Subcutaneous abdominal adipose tissue (tissue), 5 donors: ENCODE data around the gene MYOD1.

Experiments
- H3K27ac ChIP-seq: one replicate; pipeline ENCODE4 v1.7.0; 2013; ENCODE audit warnings: low read depth, mild to moderate bottlenecking, inconsistent platforms, low read length, moderate library complexity
- H3K27me3 ChIP-seq, 5 donors: one replicate each; pipeline ENCODE4 v1.7.0; 2013; ENCODE audit warnings: low read length in 5 of 5, inconsistent platforms in 1 of 5; ENCODE audit not compliant: control insufficient read depth in 5 of 5, insufficient read depth in 4 of 5
- H3K36me3 ChIP-seq, 5 donors: one replicate each; pipeline ENCODE4 v1.7.0; 2013; ENCODE audit warnings: low read length in 5 of 5; ENCODE audit not compliant: control insufficient read depth in 5 of 5, insufficient read depth in 5 of 5
- H3K4me1 ChIP-seq, 5 donors: one replicate each; pipeline ENCODE4 v1.7.0; 2013; ENCODE audit warnings: low read length in 5 of 5, mild to moderate bottlenecking in 3 of 5, moderate library complexity in 1 of 5; ENCODE audit not compliant: control insufficient read depth in 5 of 5, insufficient read depth in 5 of 5
- H3K4me3 ChIP-seq, 5 donors: one replicate each; pipeline ENCODE4 v1.7.0; 2013; ENCODE audit warnings: low read length in 5 of 5, low read depth in 1 of 5
- H3K9ac ChIP-seq, 5 donors: one replicate each; pipeline ENCODE4 v1.7.0; 2013; ENCODE audit warnings: low read length in 5 of 5, mild to moderate bottlenecking in 4 of 5, moderate library complexity in 3 of 5
- H3K9me3 ChIP-seq, 5 donors: one replicate each; pipeline ENCODE4 v1.7.0; 2013; ENCODE audit warnings: low read length in 5 of 5; ENCODE audit not compliant: control insufficient read depth in 5 of 5
- donor health status: healthy.
- donor health status: healthy.
- donor health status: healthy.
- donor health status: healthy.
- donor health status: healthy.

MYOD1 gene

GRCh38 chr11:17740649-17741235 is 21.4 kb downstream of the MYOD1 start:
- Histone ChIP-seq H3K4me3 (no peak overlapping the region), H3K9me3 (peaks cover 0 to 3% (median 0%) of the 10 kb centered on the region in 5 donors), H3K36me3 (no peaks in the 10 kb centered on the region), H3K27ac (no peak overlapping the region), H3K4me1 (peaks cover 0 to 7% (median 0%) of the 10 kb centered on the region in 5 donors), H3K9ac (no peak overlapping the region), H3K27me3 (peaks cover 36 to 69% (median 53%) of the 10 kb centered on the region in 5 donors)

GRCh38 chr11:17741487-17741886 is 22.1 kb downstream of the MYOD1 start:
- Histone ChIP-seq H3K4me1 (no peaks in the 10 kb centered on the region), H3K27me3 (peaks cover 29 to 68% (median 47%) of the 10 kb centered on the region in 5 donors), H3K4me3 (no peak overlapping the region), H3K27ac (no peak overlapping the region), H3K36me3 (no peaks in the 10 kb centered on the region), H3K9ac (no peak overlapping the region), H3K9me3 (peaks cover 0 to 3% (median 0%) of the 10 kb centered on the region in 5 donors)

- H3K36me3 ChIP-seq: no peaks in the 10 kb centered on the region
- peaks cover 24 to 65% (median 42%) of the 10 kb centered on the region in 5 donors for H3K27me3 ChIP-seq
- no peak overlapping the region for H3K9ac ChIP-seq
- H3K27ac ChIP-seq: no peak overlapping the region
- no peaks in the 10 kb centered on the region for H3K4me1 ChIP-seq
- no peak overlapping the region for H3K4me3 ChIP-seq
- H3K9me3 ChIP-seq: peaks cover 0 to 3% (median 0%) of the 10 kb centered on the region in 5 donors
Observed at GRCh38 chr11:17742019-17742418, 22.6 kb downstream of the MYOD1 start.

GRCh38 chr11:17743026-17743807 is 23.8 kb downstream of the MYOD1 start:
- Histone ChIP-seq H3K27ac (no peak overlapping the region), H3K27me3 (peaks cover 12 to 56% (median 31%) of the 10 kb centered on the region in 5 donors), H3K4me3 (no peak overlapping the region), H3K9me3 (peaks cover 0 to 3% (median 0%) of the 10 kb centered on the region in 5 donors), H3K9ac (no peak overlapping the region), H3K4me1 (no peaks in the 10 kb centered on the region), H3K36me3 (no peaks in the 10 kb centered on the region)

GRCh38 chr11:17743808-17744119 is 24.4 kb downstream of the MYOD1 start:
- no peaks in the 10 kb centered on the region for H3K36me3 ChIP-seq
- H3K9me3 ChIP-seq: peaks cover 0 to 3% (median 0%) of the 10 kb centered on the region in 5 donors
- H3K4me1 ChIP-seq: no peaks in the 10 kb centered on the region
- H3K9ac ChIP-seq: no peak overlapping the region
- no peak overlapping the region for H3K4me3 ChIP-seq
- H3K27me3 ChIP-seq: peaks cover 7 to 51% (median 26%) of the 10 kb centered on the region in 5 donors
- no peak overlapping the region for H3K27ac ChIP-seq

- Histone ChIP-seq H3K27ac (no peak overlapping the region), H3K27me3 (peaks cover 5 to 45% (median 20%) of the 10 kb centered on the region in 5 donors), H3K9me3 (peaks cover 0 to 3% (median 0%) of the 10 kb centered on the region in 5 donors), H3K36me3 (no peaks in the 10 kb centered on the region), H3K4me1 (no peaks in the 10 kb centered on the region), H3K4me3 (no peak overlapping the region), H3K9ac (no peak overlapping the region)
Observed at GRCh38 chr11:17744151-17744940, 25.0 kb downstream of the MYOD1 start.

GRCh38 chr11:17745023-17745772 is 25.8 kb downstream of the MYOD1 start:
- peaks cover 0 to under 1% (median under 1%) of the 10 kb centered on the region in 5 donors for H3K4me1 ChIP-seq

GRCh38 chr11:17746096-17746495 is 26.7 kb downstream of the MYOD1 start:
- H3K9ac ChIP-seq: no peak overlapping the region
- peaks cover 0 to 2% (median 0%) of the 10 kb centered on the region in 5 donors for H3K9me3 ChIP-seq
- H3K36me3 ChIP-seq: no peaks in the 10 kb centered on the region
- H3K4me1 ChIP-seq: peaks cover 0 to 9% (median 6%) of the 10 kb centered on the region in 5 donors
- peaks cover 0 to 30% (median 14%) of the 10 kb centered on the region in 5 donors for H3K27me3 ChIP-seq
- no peak overlapping the region for H3K27ac ChIP-seq
- no peak overlapping the region for H3K4me3 ChIP-seq

More at GRCh38 chr11:17745023-17745772, 25.8 kb downstream of the MYOD1 start:
- peaks cover 0 to 2% (median 0%) of the 10 kb centered on the region in 5 donors for H3K9me3 ChIP-seq
- no peaks in the 10 kb centered on the region for H3K36me3 ChIP-seq
- no peak overlapping the region for H3K9ac ChIP-seq
- H3K27ac ChIP-seq: no peak overlapping the region
- no peak overlapping the region for H3K4me3 ChIP-seq
- H3K27me3 ChIP-seq: peaks cover 4 to 37% (median 14%) of the 10 kb centered on the region in 5 donors

- Histone ChIP-seq H3K36me3 (no peaks in the 10 kb centered on the region), H3K27me3 (peaks cover 0 to 26% (median 9%) of the 10 kb centered on the region in 5 donors), H3K4me3 (no peak overlapping the region), H3K9me3 (peaks cover 0 to 2% (median 0%) of the 10 kb centered on the region in 5 donors), H3K4me1 (peaks cover 0 to 9% (median 6%) of the 10 kb centered on the region in 5 donors), H3K9ac (no peak overlapping the region), H3K27ac (no peak overlapping the region)
Observed at GRCh38 chr11:17747131-17747955, 28.0 kb downstream of the MYOD1 start.
